GM12873 (cell line): ENCODE measurements around the gene RBM47.

Source experiments
- CTCF ChIP-seq: IDR thresholded peaks from 2 replicates; pipeline ENCODE4 v1.5.1; 2012; ENCODE audit warnings: low read depth, mild to moderate bottlenecking, moderate library complexity, low read length, control low read depth; ENCODE audit not compliant: insufficient read depth; ENCODE audit errors: missing control alignments

Gene RBM47

GRCh38 chr4:40536032-40536431 is 93.6 kb downstream of the RBM47 start:
- no peak for TF ChIP-seq CTCF

GRCh38 chr4:40531636-40532023 is 98.0 kb downstream of the RBM47 start:
- no peak for TF ChIP-seq CTCF

- no peak for TF ChIP-seq CTCF
Observed at GRCh38 chr4:40530961-40531635, 98.6 kb downstream of the RBM47 start.

- TF ChIP-seq CTCF: no peak
Observed at GRCh38 chr4:40526741-40527140, 102.9 kb downstream of the RBM47 start.

- no peak for TF ChIP-seq CTCF
Observed at GRCh38 chr4:40525752-40526598, 103.7 kb downstream of the RBM47 start.

GRCh38 chr4:40524366-40525041 is 105.2 kb downstream of the RBM47 start:
- no peak for TF ChIP-seq CTCF

GRCh38 chr4:40523581-40523980 is 106.1 kb downstream of the RBM47 start:
- no peak for TF ChIP-seq CTCF
